K562 (cell line): ENCODE results near the gene CRYBA4. TPM values are rescaled to one million over a fixed set of nuclear protein-coding genes. Genes with fewer than 3 reads are reported as not detected.

ENCODE experiments used
- ATAC-seq: fragments of 200-7000 bp; cut with Tn5 transposase; 3 replicates; pipeline ENCODE4 v1.9.1; 2020; ENCODE audit warnings: moderate library complexity
- BruUV-seq: library from RNA; stranded (reverse); fragments of 400-500 nt; replicated peaks from 2 replicates; lab custom pipeline; 2021; lab: Mats Ljungman, UMichigan
- CTCF ChIA-PET: fragments of 300-600 bp; formaldehyde crosslinking; extraction: SDS; loops from one replicate; lab custom pipeline; 2021; ENCODE audit warnings: low intra/inter-chr PET ratio; lab: Yijun Ruan, JAX
- POLR2A ChIA-PET: fragments of 300-600, 350-650 bp; sonication (Branson Sonifier 250); formaldehyde crosslinking; extraction: SDS; loops from one replicate; lab custom pipeline; 2021; ENCODE audit warnings: antibody characterized with exemption, inconsistent platforms; lab: Yijun Ruan, JAX
- DNase-seq, 4 experiments: peaks; one replicate each; pipeline versions ENCODE4 v3.0.0 to v3.0.0-alpha.2; 2011 to 2018; ENCODE audit warnings: low spot score in 3 of 4, mixed read lengths in 3 of 4; ENCODE audit errors: extremely low read depth in 1 of 4
- FAIRE-seq: peaks from 2 replicates; lab custom pipeline; 2011; peaks lifted over from hg19 to GRCh38; lab: Jason Lieb, UNC
- H2AFZ ChIP-seq: 2 replicates; pipeline ENCODE4 v1.6.0; 2011; ENCODE audit warnings: low read depth, low read length, control low read depth, inconsistent platforms
- H3K27ac ChIP-seq: fragments of 200-600 bp; 3 replicates; pipeline ENCODE4 v1.8.0; 2011; ENCODE audit warnings: low read depth, mild to moderate bottlenecking, control low read depth, inconsistent platforms, low read length, moderate library complexity, mixed read lengths; ENCODE audit errors: extremely low read depth
- H3K27me3 ChIP-seq, 2 experiments: fragments of 300-600 bp in 1 of 2; 2 replicates in 1 of 2; 3 replicates in 1 of 2; pipeline versions ENCODE4 v1.6.0 to v1.8.0; 2011; ENCODE audit warnings: inconsistent platforms in 2 of 2, low read length in 2 of 2, mild to moderate bottlenecking in 1 of 2, mixed read lengths in 1 of 2, moderate library complexity in 1 of 2; ENCODE audit not compliant: control insufficient read depth in 2 of 2, insufficient read depth in 2 of 2
- H3K36me3 ChIP-seq: fragments of 300-600 bp; 3 replicates; pipeline ENCODE4 v1.8.0; 2011; ENCODE audit warnings: mild to moderate bottlenecking, low read length, inconsistent platforms; ENCODE audit not compliant: control insufficient read depth, insufficient read depth
- H3K4me1 ChIP-seq, 2 experiments: fragments of 200-600 bp in 1 of 2; replicated peaks in 1 of 2; 2 replicates in 1 of 2; 3 replicates in 1 of 2; pipeline versions ENCODE4 v1.5.1 to v1.8.0; 2011; ENCODE audit warnings: inconsistent platforms in 2 of 2, low read length in 2 of 2, mild to moderate bottlenecking in 1 of 2, mixed read lengths in 1 of 2, moderate library complexity in 1 of 2; ENCODE audit not compliant: control insufficient read depth in 2 of 2, insufficient read depth in 2 of 2
- H3K4me2 ChIP-seq: 2 replicates; pipeline ENCODE4 v1.6.1; 2011; ENCODE audit warnings: low read length, control low read depth, inconsistent platforms, mixed read lengths; ENCODE audit not compliant: insufficient read depth
- H3K4me3 ChIP-seq: fragments of 200-600 bp; sonication (generic), shearing (Covaris generic); 2 replicates; pipeline ENCODE4 v1.5.1; 2016; ENCODE audit warnings: control low read depth, inconsistent platforms
- H3K79me2 ChIP-seq: fragments of 200-600 bp; 3 replicates; pipeline ENCODE4 v1.8.0; 2011; ENCODE audit warnings: low read length, inconsistent platforms; ENCODE audit not compliant: control insufficient read depth, insufficient read depth
- H3K9ac ChIP-seq, 2 experiments: 2 replicates each; pipeline versions ENCODE4 v1.6.0 to v1.6.1; 2011; ENCODE audit warnings: low read depth in 2 of 2, low read length in 2 of 2, control low read depth in 1 of 2, inconsistent platforms in 1 of 2, mild to moderate bottlenecking in 1 of 2, mixed read lengths in 1 of 2; ENCODE audit not compliant: insufficient read depth in 1 of 2
- H3K9me1 ChIP-seq: one replicate; pipeline ENCODE4 v1.6.0; 2011; ENCODE audit warnings: inconsistent platforms, mild to moderate bottlenecking, low read length, moderate library complexity; ENCODE audit not compliant: control insufficient read depth, insufficient read depth
- H3K9me3 ChIP-seq: replicated peaks from 2 replicates; pipeline ENCODE4 v1.5.1; 2011; ENCODE audit warnings: low read depth, low read length, inconsistent platforms; ENCODE audit not compliant: control insufficient read depth, insufficient read depth
- H4K20me1 ChIP-seq: replicated peaks from 2 replicates; pipeline ENCODE4 v1.6.1; 2011; ENCODE audit warnings: low read length, inconsistent platforms, mixed read lengths; ENCODE audit not compliant: control insufficient read depth, insufficient read depth
- BDP1 ChIP-seq: IDR thresholded peaks from 3 replicates; pipeline ENCODE4 v1.6.1; 2011; ENCODE audit not compliant: insufficient read length, insufficient read depth
- BHLHE40 ChIP-seq: IDR thresholded peaks from 2 replicates; pipeline ENCODE4 v1.6.1; 2011; ENCODE audit warnings: low read length, improper control_type of control experiment
- HOXB6 ChIP-seq: fragments of 250-450 bp; sonication (Bioruptor Pico); IDR thresholded peaks from 2 replicates; pipeline ENCODE4 v1.5.1; 2022; ENCODE audit warnings: mild to moderate bottlenecking, borderline replicate concordance
- MAFG ChIP-seq: fragments of 450-650 bp; conservative IDR thresholded peaks from 2 replicates; pipeline ENCODE4 v1.6.1; 2016; ENCODE audit warnings: missing genetic modification characterization, missing compliant biosample characterization
- NFIC ChIP-seq: fragments of 450-650 bp; IDR thresholded peaks from 2 replicates; pipeline ENCODE4 v1.6.1; 2017; ENCODE audit warnings: mild to moderate bottlenecking, inconsistent platforms
- NFXL1 ChIP-seq: fragments of 450-650 bp; formaldehyde crosslinking; IDR thresholded peaks from 2 replicates; pipeline ENCODE4 v1.4.0; 2021; ENCODE audit warnings: mild to moderate bottlenecking
- NR2C2 ChIP-seq, 2 experiments: fragments of 200-800 bp in 1 of 2; sonication (Bioruptor generic) in 1 of 2; sonication (generic) in 1 of 2; formaldehyde crosslinking in 1 of 2; IDR thresholded peaks; 2 replicates each; pipeline versions ENCODE4 v1.6.1 to v1.8.0; 2016 to 2022; ENCODE audit warnings: mild to moderate bottlenecking in 1 of 2, missing compliant biosample characterization in 1 of 2, missing genetic modification characterization in 1 of 2, missing genetic modification reagents in 1 of 2
- POLR2AphosphoS5 ChIP-seq: IDR thresholded peaks from 2 replicates; pipeline ENCODE4 v1.6.1; 2011; ENCODE audit warnings: mild to moderate bottlenecking, low read depth, low read length, moderate library complexity; ENCODE audit not compliant: control insufficient read depth, insufficient read depth
- RHOXF2B ChIP-seq: fragments of 250-450 bp; sonication (Bioruptor Pico); conservative IDR thresholded peaks from 2 replicates; pipeline ENCODE4 v1.5.1; 2021
- RNF2 ChIP-seq: sonication (generic); IDR thresholded peaks from 2 replicates; pipeline ENCODE4 v1.6.1; 2016
- STAT5A ChIP-seq: IDR thresholded peaks from 2 replicates; pipeline ENCODE4 v1.6.1; 2012; ENCODE audit warnings: low read length, inconsistent platforms, borderline replicate concordance
- TAF15 ChIP-seq: fragments of 200-400 bp; formaldehyde crosslinking; IDR thresholded peaks from 2 replicates; pipeline ENCODE4 v1.6.1; 2017; ENCODE audit warnings: mild to moderate bottlenecking, low read depth, low read length, moderate library complexity
- WGBS: fragments of 100-300 bp; shearing (Covaris generic); methylation state at CpG from one replicate; pipeline ENCODE4 v1.1.6; 2016; ENCODE audit warnings: low coverage, mixed read lengths; ENCODE audit not compliant: insufficient coverage; ENCODE audit errors: missing lambda C conversion rate; 5-methylcytosine and 5-hydroxymethylcytosine counted together
- in situ Hi-C: fragments of 300-500 bp; cut with MboI; formaldehyde crosslinking; loops from 4 replicates; pipeline ENCODE4 v1.15.0; 2018; ENCODE audit warnings: inconsistent platforms, mixed read lengths
- intact Hi-C: fragments of 100-400 bp; cut with micrococcal nuclease; formaldehyde crosslinking; loops from 2 replicates; pipeline ENCODE4 v1.14.2; 2022
- polyA plus RNA-seq, 8 experiments: library from polyadenylated mRNA; depleted of rRNA in 4 of 8; stranded (reverse) in 5 of 8; unstranded in 3 of 8; fragments of >200 nt; fragmentation: Nextera tagmentation in 2 of 8; fragmentation: Illumina TruSeq in 1 of 8; extraction: Ambion mirVana in 2 of 8; extraction: Trizol in 1 of 8; gene quantifications; 2 replicates each; pipeline versions ENCODE4 v1.2.1 to v1.2.3, GENCODE V29; 2011 to 2014; ENCODE audit warnings: inconsistent platforms in 1 of 8, missing spikeins in 1 of 8
- total RNA-seq, 7 experiments: library from RNA; depleted of rRNA in 6 of 7; stranded (reverse); fragments of >200 nt in 6 of 7; fragmentation: Illumina TruSeq in 2 of 7; extraction: Trizol in 2 of 7; gene quantifications; 2 replicates each; pipeline versions ENCODE4 v1.2.1 to v1.2.3, GENCODE V29; 2011 to 2021; ENCODE audit warnings: low replicate concordance in 1 of 7
- TF ChIP-seq, protein P1 (sequence below), 2 experiments: IDR thresholded peaks in 1 of 2; conservative IDR thresholded peaks in 1 of 2; 2 replicates each; pipeline ENCODE4 v1.6.1; 2016; ENCODE audit warnings: low read depth in 2 of 2, mild to moderate bottlenecking in 1 of 2, missing compliant biosample characterization in 1 of 2, missing genetic modification characterization in 1 of 2, moderate library complexity in 1 of 2
- TF ChIP-seq, protein P2 (sequence below): fragments of 250-450 bp; sonication (Bioruptor Pico); IDR thresholded peaks from 2 replicates; pipeline ENCODE4 v1.5.0; 2022; ENCODE audit warnings: mild to moderate bottlenecking
- TF ChIP-seq, protein P3 (sequence below): fragments of 450-650 bp; IDR thresholded peaks from 2 replicates; pipeline ENCODE4 v1.6.1; 2016; ENCODE audit warnings: borderline replicate concordance

CRYBA4 gene
- total and polyA plus RNA-seq, 9 of the 15 experiments (the other 6 are each of a cell fraction or from before 2014, with no cell fraction given) = 0.59 to 3.3 (median 1.6) TPM

DNA sequence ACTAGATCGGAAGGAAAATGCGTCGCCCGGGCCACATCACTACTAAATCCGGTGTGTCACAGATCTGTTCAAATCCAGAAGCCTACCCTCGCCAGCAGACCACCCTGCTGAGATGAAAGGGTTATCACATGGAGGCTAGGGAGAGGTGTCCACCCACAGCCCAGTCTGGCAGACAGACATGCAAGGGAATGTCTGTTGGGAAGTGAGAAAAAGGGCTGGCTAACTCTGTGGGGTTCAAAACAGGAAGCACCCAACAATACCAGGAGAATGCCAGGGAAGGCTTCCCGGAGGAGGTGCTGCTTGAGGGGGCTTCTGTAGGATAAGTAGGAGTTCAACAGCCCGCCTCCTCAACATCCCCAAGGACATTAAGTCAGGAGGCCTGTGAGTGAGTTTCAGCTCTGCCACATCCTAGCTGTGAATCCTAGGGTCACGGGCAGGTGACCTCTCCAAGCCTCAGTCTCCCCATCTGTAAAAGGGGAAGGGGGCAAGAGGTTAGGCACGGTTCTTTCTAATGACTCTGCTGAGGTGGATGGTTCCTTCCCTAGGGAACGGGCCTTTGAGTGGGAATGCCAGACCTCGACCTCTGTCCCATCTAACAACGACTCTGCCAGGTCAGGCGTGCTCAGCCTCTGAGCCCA lies 32.9 kb upstream of the CRYBA4 start:
- 4% methylated on average over 12 of the region's 14 CpGs for WGBS
- no peaks in the 10 kb centered on the region for H3K27me3 ChIP-seq
- peak overlapping the region; percentile 97 for H3K4me2 ChIP-seq
- no peak overlapping the region for H2AFZ ChIP-seq
- POLR2A ChIA-PET = no interaction called here
- H3K79me2 ChIP-seq = peaks cover 63% of the 10 kb centered on the region
- CTCF ChIA-PET = no interaction called here
- peak in 1 of 4 experiments; percentile 40 for DNase-seq
- ATAC-seq = peak; percentile 6; the same call in 2 of the 3 replicates
- H3K9me1 ChIP-seq = no peaks in the 10 kb centered on the region
- H3K9ac ChIP-seq = peak overlapping the region; percentile 78 to 96
- in situ Hi-C loops = no loop called here
- intact Hi-C loops = loop anchor here (10.0 kb wide), 1 partner anchor 104 kb away; the partner anchor contains the start of genes HPS4 and SRRD
- peak overlapping the region; percentile 93 for H3K4me3 ChIP-seq
- FAIRE-seq = peak; percentile 73
- peaks cover 24 to 31% of the 10 kb centered on the region in 2 experiments for H3K4me1 ChIP-seq
- H3K9me3 ChIP-seq = no peaks in the 10 kb centered on the region
- BruUV-seq = no TSS peak
- peaks cover 11% of the 10 kb centered on the region; the same call in 1 of the 2 replicates for H4K20me1 ChIP-seq
- H3K27ac ChIP-seq = peak overlapping the region; percentile 88
- peaks cover 41% of the 10 kb centered on the region for H3K36me3 ChIP-seq
- TF ChIP-seq, protein P1, sequence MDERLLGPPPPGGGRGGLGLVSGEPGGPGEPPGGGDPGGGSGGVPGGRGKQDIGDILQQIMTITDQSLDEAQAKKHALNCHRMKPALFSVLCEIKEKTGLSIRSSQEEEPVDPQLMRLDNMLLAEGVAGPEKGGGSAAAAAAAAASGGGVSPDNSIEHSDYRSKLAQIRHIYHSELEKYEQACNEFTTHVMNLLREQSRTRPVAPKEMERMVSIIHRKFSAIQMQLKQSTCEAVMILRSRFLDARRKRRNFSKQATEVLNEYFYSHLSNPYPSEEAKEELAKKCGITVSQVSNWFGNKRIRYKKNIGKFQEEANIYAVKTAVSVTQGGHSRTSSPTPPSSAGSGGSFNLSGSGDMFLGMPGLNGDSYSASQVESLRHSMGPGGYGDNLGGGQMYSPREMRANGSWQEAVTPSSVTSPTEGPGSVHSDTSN (CRISPR knock-in tag; IDR thresholded peaks at IDR 0.05; ENCODE audit: low read depth) = no peak
- TF ChIP-seq, protein P1 (tag; conservative IDR thresholded peaks at IDR 0.05; ENCODE audit: low read depth) = no peak
- TF ChIP-seq NR2C2 (CRISPR knock-in tag; IDR thresholded peaks at IDR 0.05) (no peak), NR2C2 (tag; IDR thresholded peaks at IDR 0.05) (0 out of 2 replicates have a peak, but pooled peaks have one; percentile 41), NFIC (no peak), BDP1 (no peak), STAT5A (no peak), RHOXF2B (CRISPR knock-in tag) (no peak), MAFG (tag) (no peak), RNF2 (no peak), POLR2AphosphoS5 (no peak), TAF15 (no peak), HOXB6 (no peak), BHLHE40 (no peak), NFXL1 (CRISPR knock-in tag) (no peak)
- TF ChIP-seq, protein P2, sequence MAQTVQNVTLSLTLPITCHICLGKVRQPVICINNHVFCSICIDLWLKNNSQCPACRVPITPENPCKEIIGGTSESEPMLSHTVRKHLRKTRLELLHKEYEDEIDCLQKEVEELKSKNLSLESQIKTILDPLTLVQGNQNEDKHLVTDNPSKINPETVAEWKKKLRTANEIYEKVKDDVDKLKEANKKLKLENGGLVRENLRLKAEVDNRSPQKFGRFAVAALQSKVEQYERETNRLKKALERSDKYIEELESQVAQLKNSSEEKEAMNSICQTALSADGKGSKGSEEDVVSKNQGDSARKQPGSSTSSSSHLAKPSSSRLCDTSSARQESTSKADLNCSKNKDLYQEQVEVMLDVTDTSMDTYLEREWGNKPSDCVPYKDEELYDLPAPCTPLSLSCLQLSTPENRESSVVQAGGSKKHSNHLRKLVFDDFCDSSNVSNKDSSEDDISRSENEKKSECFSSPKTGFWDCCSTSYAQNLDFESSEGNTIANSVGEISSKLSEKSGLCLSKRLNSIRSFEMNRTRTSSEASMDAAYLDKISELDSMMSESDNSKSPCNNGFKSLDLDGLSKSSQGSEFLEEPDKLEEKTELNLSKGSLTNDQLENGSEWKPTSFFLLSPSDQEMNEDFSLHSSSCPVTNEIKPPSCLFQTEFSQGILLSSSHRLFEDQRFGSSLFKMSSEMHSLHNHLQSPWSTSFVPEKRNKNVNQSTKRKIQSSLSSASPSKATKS = no peak
- TF ChIP-seq, protein P3, sequence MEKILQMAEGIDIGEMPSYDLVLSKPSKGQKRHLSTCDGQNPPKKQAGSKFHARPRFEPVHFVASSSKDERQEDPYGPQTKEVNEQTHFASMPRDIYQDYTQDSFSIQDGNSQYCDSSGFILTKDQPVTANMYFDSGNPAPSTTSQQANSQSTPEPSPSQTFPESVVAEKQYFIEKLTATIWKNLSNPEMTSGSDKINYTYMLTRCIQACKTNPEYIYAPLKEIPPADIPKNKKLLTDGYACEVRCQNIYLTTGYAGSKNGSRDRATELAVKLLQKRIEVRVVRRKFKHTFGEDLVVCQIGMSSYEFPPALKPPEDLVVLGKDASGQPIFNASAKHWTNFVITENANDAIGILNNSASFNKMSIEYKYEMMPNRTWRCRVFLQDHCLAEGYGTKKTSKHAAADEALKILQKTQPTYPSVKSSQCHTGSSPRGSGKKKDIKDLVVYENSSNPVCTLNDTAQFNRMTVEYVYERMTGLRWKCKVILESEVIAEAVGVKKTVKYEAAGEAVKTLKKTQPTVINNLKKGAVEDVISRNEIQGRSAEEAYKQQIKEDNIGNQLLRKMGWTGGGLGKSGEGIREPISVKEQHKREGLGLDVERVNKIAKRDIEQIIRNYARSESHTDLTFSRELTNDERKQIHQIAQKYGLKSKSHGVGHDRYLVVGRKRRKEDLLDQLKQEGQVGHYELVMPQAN = 0 out of 2 replicates have a peak, but pooled peaks have one; percentile 13
